Aorta (tissue), 5 donors: ENCODE measurements around the gene RANBP17. TPM values are rescaled to one million over a fixed set of nuclear protein-coding genes. Genes with fewer than 3 reads are reported as not detected.
"Not testable (repeated sequence)": the region's sequence is repeated elsewhere in the genome, so short reads cannot be mapped to it uniquely, and the experiment has no call there.

Source experiments
- ATAC-seq: fragments of 200-7000 bp; cut with Tn5 transposase; one replicate; pipeline ENCODE4 v1.9.1; 2022; ENCODE audit warnings: moderate library complexity; ENCODE audit not compliant: low FRiP score
- DNase-seq, 2 donors: peaks; one replicate each; pipeline ENCODE4 v3.0.0-alpha.2; 2020
- H3K27ac ChIP-seq, 2 donors: one replicate each; pipeline ENCODE4 v1.5.1; 2013; ENCODE audit warnings: low read length in 2 of 2, mild to moderate bottlenecking in 2 of 2, moderate library complexity in 2 of 2, control low read depth in 1 of 2, inconsistent platforms in 1 of 2, low read depth in 1 of 2
- H3K27me3 ChIP-seq, 2 donors: one replicate each; pipeline ENCODE4 v1.6.1; 2013; ENCODE audit warnings: control low read depth in 1 of 2, low read length in 1 of 2, mild to moderate bottlenecking in 1 of 2, moderate library complexity in 1 of 2; ENCODE audit not compliant: insufficient read depth in 2 of 2, control insufficient read depth in 1 of 2
- H3K36me3 ChIP-seq, 2 donors: one replicate each; pipeline ENCODE4 v1.6.1; 2013; ENCODE audit warnings: control low read depth in 1 of 2, low read length in 1 of 2, mild to moderate bottlenecking in 1 of 2; ENCODE audit not compliant: insufficient read depth in 2 of 2, control insufficient read depth in 1 of 2
- H3K4me1 ChIP-seq, 2 donors: one replicate each; pipeline ENCODE4 v1.6.1; 2013; ENCODE audit warnings: low read length in 2 of 2, control low read depth in 1 of 2, mild to moderate bottlenecking in 1 of 2, moderate library complexity in 1 of 2; ENCODE audit not compliant: insufficient read depth in 2 of 2, control insufficient read depth in 1 of 2
- H3K4me3 ChIP-seq, 2 donors: one replicate each; pipeline ENCODE4 v1.5.1; 2013; ENCODE audit warnings: low read length in 2 of 2, control low read depth in 1 of 2, mild to moderate bottlenecking in 1 of 2
- H3K9me3 ChIP-seq: one replicate; pipeline ENCODE4 v1.6.1; 2013; ENCODE audit warnings: mild to moderate bottlenecking, low read length; ENCODE audit not compliant: control insufficient read depth
- WGBS, 2 donors: extraction: QIAGEN DNeasy Blood & Tissue Kit; methylation state at CpG; one replicate each; pipeline ENCODE4 v1.1.7; 2013; 5-methylcytosine and 5-hydroxymethylcytosine counted together
- intact Hi-C, 2 donors: fragments of 100-400 bp; cut with DNase I; formaldehyde crosslinking; loops; one replicate each; pipeline versions ENCODE4 v1.14.2 to v1.15.0; 2022
- polyA plus RNA-seq, 2 donors: library from polyadenylated mRNA; stranded (reverse); fragments of 200-250 nt; gene quantifications; one replicate each; pipeline ENCODE4 v1.2.3, GENCODE V29; 2013
- total RNA-seq, 2 donors: library from RNA; stranded (reverse); fragmentation: NEBNext Ultra II Directional; extraction: Animal tissue kit (Norgen Biotek cat#: 25700); gene quantifications; one replicate each; pipeline ENCODE4 v1.2.1, GENCODE V29; 2021
- donor health status: healthy with polysubstance abuse.
- donor health status: Bipolar disorder and iron deficiency.
- donor health status: DM: no; HTN: no; CAD: no.
- donor health status: DM: no; HTN: no; CAD: no.
- donor health status: DM: yes; HTN: yes; CAD: no.

The RANBP17 gene
- total and polyA plus RNA-seq, 4 donors: 1.3 to 13.6 (median 7.5) TPM

GRCh38 chr5:170860415-170860814, 1.4 kb upstream of the RANBP17 start:
- Histone ChIP-seq H3K36me3 (no peaks in the 10 kb centered on the region), H3K4me1 (no peaks in the 10 kb centered on the region), H3K27me3 (peaks cover 0 to 2% of the 10 kb centered on the region in 2 donors), H3K4me3 (no peak overlapping the region), H3K9me3 (peaks cover 3% of the 10 kb centered on the region), H3K27ac (no peak overlapping the region)
- intact Hi-C loops: no loop called here
- no peak for ATAC-seq
- DNase-seq: no peak

DNA sequence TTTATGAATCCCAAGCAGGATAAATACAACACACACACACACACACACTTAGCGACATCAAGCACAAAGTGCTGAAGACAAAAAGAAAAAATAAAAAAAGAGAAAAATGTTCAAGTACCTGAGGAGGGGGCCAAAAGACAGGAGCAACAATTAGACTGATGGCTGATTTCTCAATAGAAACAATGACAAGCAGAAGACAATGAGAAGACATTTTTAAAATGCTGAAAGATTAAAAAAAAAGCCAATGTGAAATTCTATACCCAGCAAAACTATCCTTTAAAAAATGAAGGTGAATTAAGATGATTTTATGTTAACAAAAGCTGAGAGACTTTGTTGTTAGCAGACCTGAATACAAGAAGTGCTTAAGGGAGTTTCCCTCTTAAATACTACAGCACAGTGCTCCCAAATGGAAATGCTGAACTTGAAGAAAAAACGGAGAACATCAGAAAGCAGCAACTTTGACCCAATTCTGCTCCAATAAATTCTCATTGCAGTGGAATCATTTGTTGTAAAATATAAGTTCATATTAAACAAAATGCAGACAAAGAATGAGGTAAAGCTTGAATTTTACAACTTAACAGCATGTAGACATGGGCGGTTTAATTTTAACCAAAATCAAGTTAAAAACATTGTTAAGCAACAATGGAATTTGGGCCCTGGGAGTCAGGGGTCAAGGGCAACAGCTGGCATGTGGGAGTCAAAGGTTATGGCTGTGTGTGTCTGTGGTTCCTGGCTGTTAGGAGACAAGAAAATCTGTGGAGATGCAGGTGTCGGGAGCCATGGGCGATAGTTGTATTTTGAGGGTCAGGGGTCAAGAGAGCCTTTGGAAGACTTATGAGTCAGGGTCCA, 776 bp upstream of the RANBP17 start:
- Histone ChIP-seq H3K36me3 (no peaks in the 10 kb centered on the region), H3K27me3 (peaks cover 0 to 2% of the 10 kb centered on the region in 2 donors), H3K27ac (no peak overlapping the region), H3K4me1 (no peaks in the 10 kb centered on the region), H3K9me3 (peaks cover 3% of the 10 kb centered on the region), H3K4me3 (peak overlapping the region in 1 of 2 donors; percentile 96)
- 91 to 95% methylated on average over 5 of the region's 5 CpGs for WGBS, 2 donors
- DNase-seq (no peak), ATAC-seq (no peak)
- intact Hi-C loops: no loop called here

DNA sequence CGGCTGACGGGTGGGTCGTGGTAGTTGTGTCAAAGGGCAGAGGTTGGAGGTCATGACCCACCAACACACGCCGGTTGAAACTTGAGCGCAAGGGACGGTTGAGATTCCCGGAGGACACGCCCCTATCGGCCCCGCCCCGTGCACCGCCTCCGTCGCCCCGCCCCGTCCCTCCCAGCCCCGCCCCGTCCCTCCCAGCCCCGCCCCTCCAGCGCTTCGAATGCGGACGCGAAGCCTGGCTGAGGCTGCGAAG, 226 bp upstream of the RANBP17 start:
- Histone ChIP-seq H3K9me3 (peaks cover 3% of the 10 kb centered on the region), H3K27ac (no peak overlapping the region), H3K4me1 (no peaks in the 10 kb centered on the region), H3K27me3 (no peaks in the 10 kb centered on the region), H3K4me3 (peak overlapping the region; percentile 79 to 96), H3K36me3 (no peaks in the 10 kb centered on the region)
- DNase-seq (peak in 1 of 2 donors; percentile 84), ATAC-seq (no peak)
- 9 to 14% methylated on average over 10 to 26 of the region's 26 CpGs for WGBS, 2 donors
- intact Hi-C loops: no loop called here

DNA sequence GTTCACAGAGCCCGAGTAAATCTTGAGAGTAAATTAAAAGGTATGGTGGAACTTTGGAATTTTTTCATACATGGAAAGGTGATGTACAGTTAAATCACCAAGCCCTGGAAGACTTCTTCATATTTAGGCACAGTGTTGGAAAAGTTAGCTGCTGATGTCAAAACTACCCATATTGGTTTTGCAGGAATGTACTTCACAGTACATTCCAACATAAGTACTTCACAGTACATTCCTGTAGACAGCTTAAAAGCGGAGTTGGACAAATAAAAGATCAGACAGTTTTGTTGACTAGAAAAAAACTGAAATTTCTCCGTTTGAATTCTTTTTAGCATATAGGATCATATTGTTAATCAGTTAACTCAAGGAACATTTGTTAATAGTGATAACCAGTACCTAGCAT, 1.8 kb downstream of the RANBP17 start:
- Histone ChIP-seq H3K27ac (no peak overlapping the region), H3K9me3 (peaks cover 3% of the 10 kb centered on the region), H3K27me3 (no peaks in the 10 kb centered on the region), H3K4me1 (no peaks in the 10 kb centered on the region), H3K36me3 (no peaks in the 10 kb centered on the region), H3K4me3 (no peak overlapping the region)
- no peak for ATAC-seq
- intact Hi-C loops: no loop called here
- WGBS, 2 donors: 89 to 93% methylated on average over 3 of the region's 3 CpGs
- DNase-seq: no peak

DNA sequence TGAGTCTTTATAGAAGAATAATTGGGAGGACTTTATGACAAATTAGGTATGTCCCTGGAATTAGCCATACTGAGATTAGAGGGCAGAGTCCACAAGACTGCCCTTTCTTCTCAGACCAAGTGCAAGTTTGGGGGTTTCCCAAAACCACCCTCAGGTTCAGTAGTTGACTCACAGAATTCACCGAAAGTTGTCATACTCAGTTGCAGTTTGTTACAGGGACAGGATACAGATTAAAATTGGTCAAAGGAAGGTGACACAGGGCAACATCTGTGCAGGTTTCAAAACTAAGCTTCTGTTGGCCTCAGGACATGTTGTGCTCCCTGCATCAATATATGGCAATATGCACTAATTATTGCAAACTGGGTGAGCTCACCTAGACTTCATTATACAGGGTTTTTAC, 3.8 kb downstream of the RANBP17 start:
- H3K27ac ChIP-seq: no peak overlapping the region
- no peaks in the 10 kb centered on the region for H3K4me1 ChIP-seq
- no peaks in the 10 kb centered on the region for H3K9me3 ChIP-seq
- no peak for DNase-seq
- no peaks in the 10 kb centered on the region for H3K36me3 ChIP-seq
- intact Hi-C loops: no loop called here
- H3K27me3 ChIP-seq: no peaks in the 10 kb centered on the region
- whole genome bisulfite sequencing, 2 donors: 96 to 97% methylated on average over 1 of the region's 1 CpG
- no peak overlapping the region for H3K4me3 ChIP-seq
- ATAC-seq: no peak

DNA sequence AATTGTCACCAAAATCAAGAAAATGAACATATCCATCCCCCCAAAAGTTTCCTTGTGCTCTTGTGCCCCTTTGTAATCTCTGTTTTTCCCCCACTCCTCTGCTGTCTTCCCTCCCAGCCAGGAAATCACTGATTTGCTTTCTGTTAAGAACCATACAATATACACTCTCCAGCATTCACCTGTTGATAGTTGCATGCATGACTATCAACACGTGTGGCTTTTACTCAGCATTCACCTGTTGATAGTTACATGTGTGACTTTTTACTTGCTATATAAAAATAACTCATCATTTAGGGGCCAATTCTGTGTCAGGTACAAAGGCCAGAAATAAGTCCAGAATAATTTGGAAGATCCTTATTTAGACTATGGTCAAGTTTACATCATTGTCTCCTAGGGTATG, 6.0 kb downstream of the RANBP17 start:
- no peaks in the 10 kb centered on the region for H3K36me3 ChIP-seq
- no peaks in the 10 kb centered on the region for H3K27me3 ChIP-seq
- H3K4me3 ChIP-seq: no peak overlapping the region
- H3K9me3 ChIP-seq: no peaks in the 10 kb centered on the region
- ATAC-seq (no peak), DNase-seq (no peak)
- H3K27ac ChIP-seq: no peak overlapping the region
- intact Hi-C loops: no loop called here
- no peaks in the 10 kb centered on the region for H3K4me1 ChIP-seq
- 71 to 87% methylated on average over 1 of the region's 1 CpG for WGBS, 2 donors

DNA sequence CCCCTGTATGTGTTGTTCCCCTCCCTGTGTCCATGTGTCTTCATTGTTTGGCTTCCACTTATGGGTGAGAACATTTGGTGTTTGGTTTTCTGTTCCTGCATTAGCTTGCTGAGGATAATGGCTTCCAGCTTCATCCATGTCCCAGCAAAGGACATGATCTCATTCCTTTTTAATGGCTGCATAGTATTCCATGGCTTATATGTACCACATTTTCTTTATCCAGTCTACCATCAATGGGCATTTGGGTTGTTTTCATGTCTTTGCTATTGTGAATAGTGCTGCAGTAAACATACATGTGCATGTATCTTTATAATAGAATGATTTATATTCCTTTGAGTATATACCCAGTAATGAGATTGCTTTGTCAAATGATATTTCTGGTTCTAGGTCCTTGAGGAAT, 8.6 kb downstream of the RANBP17 start:
- H3K27ac ChIP-seq, H3K36me3 ChIP-seq, ATAC-seq, intact Hi-C loops, H3K27me3 ChIP-seq, DNase-seq, H3K4me1 ChIP-seq, H3K9me3 ChIP-seq, H3K4me3 ChIP-seq: not testable (repeated sequence)

DNA sequence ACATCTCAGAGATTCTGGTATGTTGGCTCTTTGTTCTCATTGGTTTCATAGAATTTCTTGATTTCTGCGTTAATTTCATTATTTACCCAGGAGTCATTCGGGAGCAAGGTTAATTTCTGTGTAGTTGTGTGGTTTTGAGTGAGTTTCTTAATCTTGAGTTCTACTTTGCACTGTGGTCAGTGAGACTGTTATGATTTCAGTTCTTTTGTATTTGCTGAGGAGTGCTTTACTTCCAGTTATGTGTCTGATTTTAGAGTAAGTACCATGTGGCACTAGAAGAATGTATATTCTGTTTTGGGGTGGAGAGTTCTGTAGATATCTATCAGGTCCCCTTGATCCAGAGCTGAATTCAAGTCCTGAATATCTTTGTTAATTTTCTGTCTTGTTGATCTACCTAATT, 12.2 kb downstream of the RANBP17 start:
- Histone ChIP-seq H3K4me3 (no peak overlapping the region), H3K4me1 (no peaks in the 10 kb centered on the region), H3K27ac (no peak overlapping the region), H3K36me3 (no peaks in the 10 kb centered on the region), H3K9me3 (no peaks in the 10 kb centered on the region), H3K27me3 (no peaks in the 10 kb centered on the region)
- DNase-seq (no peak), ATAC-seq (no peak)
- intact Hi-C loops: no loop called here
- 97% methylated on average over 2 of the region's 2 CpGs for WGBS, 2 donors

GRCh38 chr5:170875811-170876210, 14.0 kb downstream of the RANBP17 start:
- Histone ChIP-seq H3K9me3 (no peaks in the 10 kb centered on the region), H3K27ac (no peak overlapping the region), H3K36me3 (no peaks in the 10 kb centered on the region), H3K4me1 (no peaks in the 10 kb centered on the region), H3K27me3 (no peaks in the 10 kb centered on the region), H3K4me3 (no peak overlapping the region)
- DNase-seq (no peak), ATAC-seq (no peak)
- intact Hi-C loops: no loop called here
- WGBS, 2 donors: 96% methylated on average over 4 of the region's 4 CpGs
